ENCODE data around the gene HMCN1.
"Not testable (repeated sequence)": the region's sequence is repeated elsewhere in the genome, so short reads cannot be mapped to it uniquely, and the experiment has no call there.

Gene HMCN1

GRCh38 chr1:186183970-186184628 lies 449.9 kb downstream of the HMCN1 start:
- Histone ChIP-seq H3K4me3 (ENCODE audit: insufficient read length, low read depth) (no peak overlapping the region), H3K36me3 (ENCODE audit: insufficient read depth, insufficient read length, low read length) (no peaks in the 10 kb centered on the region), H3K9me3 (ENCODE audit: insufficient read depth, low read length) (no peaks in the 10 kb centered on the region), H3K27me3 (ENCODE audit: insufficient read depth, insufficient read length) (no peaks in the 10 kb centered on the region), H3K9ac (ENCODE audit: insufficient read length, low read depth) (no peak overlapping the region), H3K4me1 (ENCODE audit: insufficient read depth, insufficient read length) (no peaks in the 10 kb centered on the region)
- TF ChIP-seq SUZ12 (IDR thresholded peaks at IDR 0.05; ENCODE audit: extremely low read depth, insufficient read depth, insufficient read length): no peak
- TF ChIP-seq ZNF274 (IDR thresholded peaks at IDR 0.05; ENCODE audit: low read depth, low read length): no peak
- no peak for TF ChIP-seq YY1 (IDR thresholded peaks at IDR 0.05; ENCODE audit: insufficient read depth, insufficient read length)
- no peak for DNase-seq (ENCODE audit: low read depth, low spot score)

GRCh38 chr1:186186251-186186650 lies 452.1 kb downstream of the HMCN1 start:
- not testable (repeated sequence) for DNase-seq (ENCODE audit: low read depth, low spot score); H3K4me1 ChIP-seq (ENCODE audit: insufficient read depth, insufficient read length); H3K36me3 ChIP-seq (ENCODE audit: insufficient read depth, insufficient read length, low read length); H3K9me3 ChIP-seq (ENCODE audit: insufficient read depth, low read length); H3K9ac ChIP-seq (ENCODE audit: insufficient read length, low read depth); H3K27me3 ChIP-seq (ENCODE audit: insufficient read depth, insufficient read length); H3K4me3 ChIP-seq (ENCODE audit: insufficient read length, low read depth)

GRCh38 chr1:186187601-186188000 lies 453.4 kb downstream of the HMCN1 start:
- Histone ChIP-seq H3K36me3 (ENCODE audit: insufficient read depth, insufficient read length, low read length) (no peaks in the 10 kb centered on the region), H3K27me3 (ENCODE audit: insufficient read depth, insufficient read length) (no peaks in the 10 kb centered on the region), H3K4me3 (ENCODE audit: insufficient read length, low read depth) (no peak overlapping the region), H3K9ac (ENCODE audit: insufficient read length, low read depth) (no peak overlapping the region), H3K4me1 (ENCODE audit: insufficient read depth, insufficient read length) (no peaks in the 10 kb centered on the region), H3K9me3 (ENCODE audit: insufficient read depth, low read length) (no peaks in the 10 kb centered on the region)
- TF ChIP-seq ZNF274 (IDR thresholded peaks at IDR 0.05; ENCODE audit: low read depth, low read length): no peak
- TF ChIP-seq SUZ12 (IDR thresholded peaks at IDR 0.05; ENCODE audit: extremely low read depth, insufficient read depth, insufficient read length): no peak
- no peak for TF ChIP-seq YY1 (IDR thresholded peaks at IDR 0.05; ENCODE audit: insufficient read depth, insufficient read length)
- DNase-seq (ENCODE audit: low read depth, low spot score): no peak

GRCh38 chr1:186188004-186188539 lies 453.9 kb downstream of the HMCN1 start:
- Histone ChIP-seq H3K9ac (ENCODE audit: insufficient read length, low read depth) (no peak overlapping the region), H3K36me3 (ENCODE audit: insufficient read depth, insufficient read length, low read length) (no peaks in the 10 kb centered on the region), H3K9me3 (ENCODE audit: insufficient read depth, low read length) (no peaks in the 10 kb centered on the region), H3K27me3 (ENCODE audit: insufficient read depth, insufficient read length) (no peaks in the 10 kb centered on the region), H3K4me1 (ENCODE audit: insufficient read depth, insufficient read length) (no peaks in the 10 kb centered on the region), H3K4me3 (ENCODE audit: insufficient read length, low read depth) (no peak overlapping the region)
- TF ChIP-seq YY1 (IDR thresholded peaks at IDR 0.05; ENCODE audit: insufficient read depth, insufficient read length) (no peak), SUZ12 (IDR thresholded peaks at IDR 0.05; ENCODE audit: extremely low read depth, insufficient read depth, insufficient read length) (no peak), ZNF274 (IDR thresholded peaks at IDR 0.05; ENCODE audit: low read depth, low read length) (no peak)
- no peak for DNase-seq (ENCODE audit: low read depth, low spot score)

GRCh38 chr1:186188736-186189135 lies 454.5 kb downstream of the HMCN1 start:
- Histone ChIP-seq H3K9ac (ENCODE audit: insufficient read length, low read depth) (no peak overlapping the region), H3K9me3 (ENCODE audit: insufficient read depth, low read length) (no peaks in the 10 kb centered on the region), H3K36me3 (ENCODE audit: insufficient read depth, insufficient read length, low read length) (no peaks in the 10 kb centered on the region), H3K4me3 (ENCODE audit: insufficient read length, low read depth) (no peak overlapping the region), H3K4me1 (ENCODE audit: insufficient read depth, insufficient read length) (no peaks in the 10 kb centered on the region), H3K27me3 (ENCODE audit: insufficient read depth, insufficient read length) (no peaks in the 10 kb centered on the region)
- no peak for DNase-seq (ENCODE audit: low read depth, low spot score)
- TF ChIP-seq SUZ12 (IDR thresholded peaks at IDR 0.05; ENCODE audit: extremely low read depth, insufficient read depth, insufficient read length) (no peak), YY1 (IDR thresholded peaks at IDR 0.05; ENCODE audit: insufficient read depth, insufficient read length) (no peak), ZNF274 (IDR thresholded peaks at IDR 0.05; ENCODE audit: low read depth, low read length) (no peak)

- H3K27me3 ChIP-seq (ENCODE audit: insufficient read depth, insufficient read length): no peaks in the 10 kb centered on the region
- no peaks in the 10 kb centered on the region for H3K36me3 ChIP-seq (ENCODE audit: insufficient read depth, insufficient read length, low read length)
- TF ChIP-seq ZNF274 (IDR thresholded peaks at IDR 0.05; ENCODE audit: low read depth, low read length) (no peak), YY1 (IDR thresholded peaks at IDR 0.05; ENCODE audit: insufficient read depth, insufficient read length) (no peak), SUZ12 (IDR thresholded peaks at IDR 0.05; ENCODE audit: extremely low read depth, insufficient read depth, insufficient read length) (no peak)
- H3K4me1 ChIP-seq (ENCODE audit: insufficient read depth, insufficient read length): no peaks in the 10 kb centered on the region
- no peaks in the 10 kb centered on the region for H3K9me3 ChIP-seq (ENCODE audit: insufficient read depth, low read length)
- DNase-seq (ENCODE audit: low read depth, low spot score): no peak
- H3K4me3 ChIP-seq (ENCODE audit: insufficient read length, low read depth): no peak overlapping the region
- no peak overlapping the region for H3K9ac ChIP-seq (ENCODE audit: insufficient read length, low read depth)
These were observed 455.0 kb downstream of the HMCN1 start for GRCh38 chr1:186189156-186189555.

GRCh38 chr1:186191511-186191910 lies 457.3 kb downstream of the HMCN1 start:
- H3K4me1 ChIP-seq (ENCODE audit: insufficient read depth, insufficient read length): no peaks in the 10 kb centered on the region
- no peak for DNase-seq (ENCODE audit: low read depth, low spot score)
- no peaks in the 10 kb centered on the region for H3K9me3 ChIP-seq (ENCODE audit: insufficient read depth, low read length)
- H3K27me3 ChIP-seq (ENCODE audit: insufficient read depth, insufficient read length): no peaks in the 10 kb centered on the region
- no peaks in the 10 kb centered on the region for H3K36me3 ChIP-seq (ENCODE audit: insufficient read depth, insufficient read length, low read length)
- no peak for TF ChIP-seq SUZ12 (IDR thresholded peaks at IDR 0.05; ENCODE audit: extremely low read depth, insufficient read depth, insufficient read length)
- no peak for TF ChIP-seq ZNF274 (IDR thresholded peaks at IDR 0.05; ENCODE audit: low read depth, low read length)
- no peak for TF ChIP-seq YY1 (IDR thresholded peaks at IDR 0.05; ENCODE audit: insufficient read depth, insufficient read length)
- H3K4me3 ChIP-seq (ENCODE audit: insufficient read length, low read depth): no peak overlapping the region
- H3K9ac ChIP-seq (ENCODE audit: insufficient read length, low read depth): no peak overlapping the region

Data from NT2/D1 (cell line).